Umbilical cord (tissue), 2 donors: Measurements from ENCODE around the gene PIMREG. TPM values are rescaled to one million over a fixed set of nuclear protein-coding genes. Genes with fewer than 3 reads are reported as not detected.

Experiments used
- DNase-seq: peaks from one replicate; pipeline ENCODE4 v3.0.0-alpha.2; 2015; ENCODE audit warnings: low spot score
- total RNA-seq: library from RNA; depleted of rRNA; stranded (reverse); fragments of >200 nt; gene quantifications from one replicate; pipeline ENCODE4 v1.2.3, GENCODE V29; 2014; ENCODE audit warnings: low replicate concordance; ENCODE audit not compliant: insufficient read depth

The PIMREG gene
- total RNA-seq, 1 donor from 2014 or later, result 3.1 TPM

DNA sequence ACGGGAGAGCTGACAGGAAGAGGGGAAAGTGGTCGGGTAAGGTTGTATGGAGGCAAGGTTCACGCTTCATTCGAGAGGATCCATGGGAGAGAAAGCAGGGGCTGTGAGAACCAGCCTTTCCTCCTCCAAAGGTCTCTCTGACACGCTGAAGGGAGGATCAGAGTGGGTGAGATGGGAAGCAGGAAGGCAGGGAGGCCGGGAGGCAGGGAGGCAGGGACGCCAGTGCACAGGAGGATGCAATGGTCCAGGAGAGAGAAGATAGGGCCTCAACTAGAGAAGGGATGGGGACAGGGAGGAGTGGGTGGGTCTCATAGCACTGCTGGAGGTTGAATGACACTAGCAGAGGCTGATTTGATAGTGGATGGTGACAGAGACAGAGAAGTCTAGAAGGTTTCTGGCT lies 54.1 kb downstream of the PIMREG start:
- DNase-seq, result no peak

DNA sequence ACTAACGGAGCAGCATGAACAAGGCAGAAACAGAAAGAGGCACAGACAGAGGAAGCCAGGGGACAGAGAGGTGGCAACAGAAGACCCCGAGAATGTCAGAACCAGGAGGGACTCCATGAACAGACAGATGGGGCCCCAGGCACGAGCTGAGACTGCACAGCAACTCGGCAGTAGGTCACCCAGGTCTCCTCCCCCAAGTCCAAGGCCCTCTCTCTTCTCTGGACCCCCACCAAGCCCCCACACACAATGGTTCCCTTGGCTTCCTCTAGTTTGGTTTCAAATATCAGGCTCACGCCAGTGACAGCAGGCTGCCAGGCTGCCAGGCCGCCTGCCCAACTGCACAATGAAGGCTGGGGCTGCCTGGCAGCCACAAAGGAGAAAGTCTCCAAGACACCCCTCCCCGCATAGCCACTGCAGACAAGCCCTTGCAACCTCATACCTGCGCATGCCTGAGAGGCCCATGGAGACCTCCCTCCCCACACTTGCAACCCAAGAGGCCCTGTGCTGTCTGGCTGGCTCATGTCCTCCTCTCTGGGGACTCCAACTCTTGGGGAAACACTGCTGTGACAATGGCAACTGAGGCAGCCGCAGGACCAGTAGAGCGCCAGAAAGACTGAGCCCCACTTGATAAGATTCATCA lies 54.8 kb downstream of the PIMREG start:
- no peak for DNase-seq

Other genes starting within 250 kb of the PIMREG start
- gene AIPL1, start 9.3 kb upstream of the PIMREG start, total RNA-seq, result 2.2 TPM
- gene PITPNM3, start 112.1 kb downstream of the PIMREG start, total RNA-seq, result 4.8 TPM
- 9.4 TPM for gene KIAA0753, start 196.3 kb downstream of the PIMREG start, total RNA-seq
- 20.7 TPM for gene TXNDC17, start 196.6 kb downstream of the PIMREG start, total RNA-seq
- gene MED31, start 207.2 kb downstream of the PIMREG start, total RNA-seq, result 3.1 TPM
- gene C17orf100, start 207.3 kb downstream of the PIMREG start, total RNA-seq, result 3.1 TPM